Measurements from ENCODE around the gene DPP7.

GRCh38 chr9:137075275-137075775, 39.2 kb downstream of the DPP7 start:
- TF ChIP-seq CTCF (conservative IDR thresholded peaks at IDR 0.05 in 1 of 2, IDR thresholded peaks at IDR 0.05 in 1 of 2; ENCODE audit: extremely low read depth in 1 of 2, insufficient read depth in 1 of 2, low read depth in 1 of 2, low read length in 2 of 2) (no peak), EZH2 (IDR thresholded peaks at IDR 0.05; ENCODE audit: borderline replicate concordance, low read length) (no peak)
